ENCODE results near the gene AKNAD1.
A peak's percentile ranks its signal among the peaks of the same experiment; 100 is the strongest.

AKNAD1 gene

GRCh38 chr1:108823632-108824031 lies 33.3 kb downstream of the AKNAD1 start:
- Mint-ChIP-seq H3K27me3 (peaks cover 11% of the 10 kb centered on the region), H3K4me3 (no peak overlapping the region), H3K9me3 (no peaks in the 10 kb centered on the region), H3K27ac (no peak overlapping the region), H3K4me1 (no peaks in the 10 kb centered on the region)
- DNase-seq, result no peak
- no peak for ATAC-seq

GRCh38 chr1:108819878-108820277 lies 37.0 kb downstream of the AKNAD1 start:
- H3K27me3 Mint-ChIP-seq, result peaks cover 11% of the 10 kb centered on the region
- ATAC-seq (no peak), DNase-seq (no peak)
- H3K4me3 Mint-ChIP-seq, result no peak overlapping the region
- no peak overlapping the region for H3K27ac Mint-ChIP-seq
- no peaks in the 10 kb centered on the region for H3K4me1 Mint-ChIP-seq
- no peaks in the 10 kb centered on the region for H3K9me3 Mint-ChIP-seq

GRCh38 chr1:108817811-108818210 lies 39.1 kb downstream of the AKNAD1 start:
- no peak for ATAC-seq
- H3K4me3 Mint-ChIP-seq, result no peak overlapping the region
- no peaks in the 10 kb centered on the region for H3K4me1 Mint-ChIP-seq
- H3K27me3 Mint-ChIP-seq, result peaks cover 10% of the 10 kb centered on the region
- H3K9me3 Mint-ChIP-seq, result no peaks in the 10 kb centered on the region
- DNase-seq, result no peak
- H3K27ac Mint-ChIP-seq, result peak overlapping the region in 1 of 2 donors; percentile 5

- no peak overlapping the region for H3K4me3 Mint-ChIP-seq
These were observed 39.9 kb downstream of the AKNAD1 start for GRCh38 chr1:108817016-108817415.

GRCh38 chr1:108816049-108816893 lies 40.6 kb downstream of the AKNAD1 start:
- no peak for DNase-seq
- H3K27me3 Mint-ChIP-seq, result no peaks in the 10 kb centered on the region
- no peak for ATAC-seq
- H3K27ac Mint-ChIP-seq, result peak overlapping the region in 1 of 2 donors; percentile 41
- H3K9me3 Mint-ChIP-seq, result no peaks in the 10 kb centered on the region
- H3K4me1 Mint-ChIP-seq, result no peaks in the 10 kb centered on the region
- H3K4me3 Mint-ChIP-seq, result no peak overlapping the region

More at GRCh38 chr1:108817016-108817415, 39.9 kb downstream of the AKNAD1 start:
- Mint-ChIP-seq H3K9me3 (no peaks in the 10 kb centered on the region), H3K27ac (no peak overlapping the region), H3K27me3 (peaks cover 2% of the 10 kb centered on the region), H3K4me1 (no peaks in the 10 kb centered on the region)
- ATAC-seq (no peak), DNase-seq (no peak)

GRCh38 chr1:108815566-108815965 lies 41.3 kb downstream of the AKNAD1 start:
- H3K9me3 Mint-ChIP-seq, result no peaks in the 10 kb centered on the region

GRCh38 chr1:108814343-108815125 lies 42.4 kb downstream of the AKNAD1 start:
- no peaks in the 10 kb centered on the region for H3K27me3 Mint-ChIP-seq
- no peak for ATAC-seq
- no peaks in the 10 kb centered on the region for H3K9me3 Mint-ChIP-seq
- DNase-seq, result no peak
- no peaks in the 10 kb centered on the region for H3K4me1 Mint-ChIP-seq
- no peak overlapping the region for H3K4me3 Mint-ChIP-seq
- no peak overlapping the region for H3K27ac Mint-ChIP-seq

More at GRCh38 chr1:108815566-108815965, 41.3 kb downstream of the AKNAD1 start:
- Mint-ChIP-seq H3K27me3 (no peaks in the 10 kb centered on the region), H3K4me1 (no peaks in the 10 kb centered on the region), H3K4me3 (no peak overlapping the region), H3K27ac (no peak overlapping the region)
- DNase-seq (no peak), ATAC-seq (no peak)

- Mint-ChIP-seq H3K4me3 (no peak overlapping the region), H3K27ac (no peak overlapping the region), H3K9me3 (no peaks in the 10 kb centered on the region), H3K4me1 (no peaks in the 10 kb centered on the region), H3K27me3 (no peaks in the 10 kb centered on the region)
- no peak for ATAC-seq
- no peak for DNase-seq
These were observed 43.6 kb downstream of the AKNAD1 start for GRCh38 chr1:108813326-108813725.

- no peaks in the 10 kb centered on the region for H3K4me1 Mint-ChIP-seq
- H3K27ac Mint-ChIP-seq, result peak overlapping the region in 1 of 2 donors; percentile 9
- ATAC-seq (no peak), DNase-seq (no peak)
- no peak overlapping the region for H3K4me3 Mint-ChIP-seq
- no peaks in the 10 kb centered on the region for H3K27me3 Mint-ChIP-seq
- no peaks in the 10 kb centered on the region for H3K9me3 Mint-ChIP-seq
These were observed 45.3 kb downstream of the AKNAD1 start for GRCh38 chr1:108811611-108812010.

- Mint-ChIP-seq H3K9me3 (no peaks in the 10 kb centered on the region), H3K4me3 (no peak overlapping the region), H3K27me3 (no peaks in the 10 kb centered on the region), H3K27ac (no peak overlapping the region), H3K4me1 (peaks cover under 1% of the 10 kb centered on the region)
- DNase-seq, result no peak
- no peak for ATAC-seq
These were observed 48.5 kb downstream of the AKNAD1 start for GRCh38 chr1:108808438-108808837.

- Mint-ChIP-seq H3K27ac (no peak overlapping the region), H3K27me3 (no peaks in the 10 kb centered on the region), H3K4me1 (peaks cover 6% of the 10 kb centered on the region), H3K4me3 (no peak overlapping the region), H3K9me3 (no peaks in the 10 kb centered on the region)
- DNase-seq (no peak), ATAC-seq (no peak)
These were observed 53.3 kb downstream of the AKNAD1 start for GRCh38 chr1:108803548-108803947.

- no peaks in the 10 kb centered on the region for H3K27me3 Mint-ChIP-seq
- no peak for ATAC-seq
- H3K27ac Mint-ChIP-seq, result peak overlapping the region in 1 of 2 donors; percentile 62
- no peaks in the 10 kb centered on the region for H3K9me3 Mint-ChIP-seq
- no peak for DNase-seq
- H3K4me3 Mint-ChIP-seq, result no peak overlapping the region
- H3K4me1 Mint-ChIP-seq, result peaks cover 6% of the 10 kb centered on the region
These were observed 55.8 kb downstream of the AKNAD1 start for GRCh38 chr1:108801101-108801500.

- Mint-ChIP-seq H3K27ac (no peak overlapping the region), H3K9me3 (no peaks in the 10 kb centered on the region), H3K27me3 (no peaks in the 10 kb centered on the region), H3K4me1 (peaks cover 6% of the 10 kb centered on the region), H3K4me3 (no peak overlapping the region)
- ATAC-seq, result no peak
- no peak for DNase-seq
These were observed 57.9 kb downstream of the AKNAD1 start for GRCh38 chr1:108799001-108799400.

- H3K4me3 Mint-ChIP-seq, result no peak overlapping the region
These were observed 64.5 kb downstream of the AKNAD1 start for GRCh38 chr1:108792420-108792819.

GRCh38 chr1:108791790-108792189 lies 65.1 kb downstream of the AKNAD1 start:
- H3K27ac Mint-ChIP-seq, result no peak overlapping the region
- no peaks in the 10 kb centered on the region for H3K4me1 Mint-ChIP-seq
- H3K4me3 Mint-ChIP-seq, result no peak overlapping the region
- no peak for DNase-seq
- H3K27me3 Mint-ChIP-seq, result no peaks in the 10 kb centered on the region
- ATAC-seq, result no peak
- H3K9me3 Mint-ChIP-seq, result peaks cover 6 to 26% of the 10 kb centered on the region in 2 donors

More at GRCh38 chr1:108792420-108792819, 64.5 kb downstream of the AKNAD1 start:
- DNase-seq (no peak), ATAC-seq (no peak)
- Mint-ChIP-seq H3K27ac (peak overlapping the region in 1 of 2 donors; percentile 34), H3K9me3 (peaks cover 6 to 26% of the 10 kb centered on the region in 2 donors), H3K4me1 (no peaks in the 10 kb centered on the region), H3K27me3 (no peaks in the 10 kb centered on the region)

- no peak overlapping the region for H3K4me3 Mint-ChIP-seq
- no peak overlapping the region for H3K27ac Mint-ChIP-seq
- no peak for ATAC-seq
- H3K27me3 Mint-ChIP-seq, result no peaks in the 10 kb centered on the region
- no peak for DNase-seq
- H3K4me1 Mint-ChIP-seq, result no peaks in the 10 kb centered on the region
- H3K9me3 Mint-ChIP-seq, result peaks cover 18 to 33% of the 10 kb centered on the region in 2 donors
These were observed 71.0 kb downstream of the AKNAD1 start for GRCh38 chr1:108785880-108786279.
